SKM-1 (cell line): Measurements from ENCODE around the gene CACNA2D4.
A peak's percentile ranks its signal among the peaks of the same experiment; 100 is the strongest.
"Not testable (repeated sequence)": the region's sequence is repeated elsewhere in the genome, so short reads cannot be mapped to it uniquely, and the experiment has no call there.

Source experiments
- DNase-seq: peaks from one replicate; lab custom pipeline; 2025; ENCODE audit not compliant: unreplicated experiment; lab: John Stamatoyannopoulos, UW

CACNA2D4 gene

GRCh38 chr12:1918081-1918883 lies at the start of gene CACNA2D4:
TSS of gene CACNA2D4 (minus strand) at chr12:1918652. CDS start at chr12:1918473, 179 bp downstream.
- no peak for DNase-seq

- no peak for DNase-seq
Observed at GRCh38 chr12:1966561-1967226, 48.2 kb upstream of the CACNA2D4 start.

GRCh38 chr12:1965916-1966315 lies 47.5 kb upstream of the CACNA2D4 start:
- no peak for DNase-seq

- no peak for DNase-seq
Observed at GRCh38 chr12:1962051-1963020, 43.9 kb upstream of the CACNA2D4 start.

- no peak for DNase-seq
Observed at GRCh38 chr12:1956716-1957115, 38.3 kb upstream of the CACNA2D4 start.

- no peak for DNase-seq
Observed at GRCh38 chr12:1949771-1950470, 31.5 kb upstream of the CACNA2D4 start.

GRCh38 chr12:1948883-1949282 lies 30.4 kb upstream of the CACNA2D4 start:
- no peak for DNase-seq

- DNase-seq, result no peak
Observed at GRCh38 chr12:1947081-1947480, 28.6 kb upstream of the CACNA2D4 start.

GRCh38 chr12:1946296-1946695 lies 27.8 kb upstream of the CACNA2D4 start:
- no peak for DNase-seq

- DNase-seq, result not testable (repeated sequence)
Observed at GRCh38 chr12:1945502-1945901, 27.1 kb upstream of the CACNA2D4 start.

- peak; percentile 51 for DNase-seq
Observed at GRCh38 chr12:1939801-1940607, 21.6 kb upstream of the CACNA2D4 start.

- no peak for DNase-seq
Observed at GRCh38 chr12:1939331-1939730, 20.9 kb upstream of the CACNA2D4 start.

GRCh38 chr12:1937481-1938224 lies 19.2 kb upstream of the CACNA2D4 start:
- DNase-seq, result no peak

- no peak for DNase-seq
Observed at GRCh38 chr12:1936406-1937320, 18.2 kb upstream of the CACNA2D4 start.

GRCh38 chr12:1935700-1936378 lies 17.4 kb upstream of the CACNA2D4 start:
- DNase-seq, result no peak

GRCh38 chr12:1935242-1935641 lies 16.8 kb upstream of the CACNA2D4 start:
- DNase-seq, result no peak

GRCh38 chr12:1934831-1935230 lies 16.4 kb upstream of the CACNA2D4 start:
- no peak for DNase-seq

- DNase-seq, result no peak
Observed at GRCh38 chr12:1934068-1934467, 15.6 kb upstream of the CACNA2D4 start.
